ENCODE results near the gene HINT3.

DNA sequence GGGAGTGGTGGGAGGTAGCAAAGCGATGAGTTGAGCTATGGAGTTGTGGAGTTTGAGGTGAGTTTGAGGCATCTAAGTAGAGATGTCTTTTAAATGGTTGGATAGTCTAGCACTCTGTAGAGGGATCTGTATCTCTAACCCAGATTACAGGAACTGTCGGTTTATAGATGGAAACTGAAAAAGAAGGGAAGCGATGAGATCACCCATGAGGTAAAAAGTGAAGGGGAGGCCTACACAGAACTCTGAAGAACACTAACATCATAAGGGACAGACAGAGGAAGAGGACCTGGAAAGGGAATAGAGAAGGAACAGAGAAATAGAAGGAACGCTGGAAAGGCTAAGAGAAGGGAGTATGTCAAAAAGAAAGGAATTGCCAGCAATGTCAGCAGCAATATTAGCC is 2.5 kb downstream of the HINT3 start:
- TF ChIP-seq ELF1 (CRISPR knock-in tag; IDR thresholded peaks at IDR 0.05) (no peak), SPEN (CRISPR knock-in tag; IDR thresholded peaks at IDR 0.05; ENCODE audit: low read depth) (no peak), HMGXB4 (CRISPR knock-in tag; IDR thresholded peaks at IDR 0.05; ENCODE audit: borderline replicate concordance in 1 of 2, low read depth in 1 of 2) (no peak), ATF2 (CRISPR knock-in tag; IDR thresholded peaks at IDR 0.05) (no peak), PBX3 (CRISPR knock-in tag; IDR thresholded peaks at IDR 0.05; ENCODE audit: borderline replicate concordance) (no peak), ZNF354B (CRISPR knock-in tag; IDR thresholded peaks at IDR 0.05) (no peak), E2F1 (CRISPR knock-in tag; IDR thresholded peaks at IDR 0.05) (no peak), POLR2A (IDR thresholded peaks at IDR 0.05; ENCODE audit: insufficient read depth in 1 of 2, low read depth in 2 of 2, low read length in 2 of 2) (no peak), NFE2L1 (CRISPR knock-in tag; IDR thresholded peaks at IDR 0.05; ENCODE audit: borderline replicate concordance) (no peak)
- TF ChIP-seq, protein P1, sequence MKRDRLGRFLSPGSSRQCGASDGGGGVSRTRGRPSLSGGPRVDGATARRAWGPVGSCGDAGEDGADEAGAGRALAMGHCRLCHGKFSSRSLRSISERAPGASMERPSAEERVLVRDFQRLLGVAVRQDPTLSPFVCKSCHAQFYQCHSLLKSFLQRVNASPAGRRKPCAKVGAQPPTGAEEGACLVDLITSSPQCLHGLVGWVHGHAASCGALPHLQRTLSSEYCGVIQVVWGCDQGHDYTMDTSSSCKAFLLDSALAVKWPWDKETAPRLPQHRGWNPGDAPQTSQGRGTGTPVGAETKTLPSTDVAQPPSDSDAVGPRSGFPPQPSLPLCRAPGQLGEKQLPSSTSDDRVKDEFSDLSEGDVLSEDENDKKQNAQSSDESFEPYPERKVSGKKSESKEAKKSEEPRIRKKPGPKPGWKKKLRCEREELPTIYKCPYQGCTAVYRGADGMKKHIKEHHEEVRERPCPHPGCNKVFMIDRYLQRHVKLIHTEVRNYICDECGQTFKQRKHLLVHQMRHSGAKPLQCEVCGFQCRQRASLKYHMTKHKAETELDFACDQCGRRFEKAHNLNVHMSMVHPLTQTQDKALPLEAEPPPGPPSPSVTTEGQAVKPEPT (CRISPR knock-in tag; IDR thresholded peaks at IDR 0.05; ENCODE audit: low read depth) = no peak
- TF ChIP-seq, protein P2, sequence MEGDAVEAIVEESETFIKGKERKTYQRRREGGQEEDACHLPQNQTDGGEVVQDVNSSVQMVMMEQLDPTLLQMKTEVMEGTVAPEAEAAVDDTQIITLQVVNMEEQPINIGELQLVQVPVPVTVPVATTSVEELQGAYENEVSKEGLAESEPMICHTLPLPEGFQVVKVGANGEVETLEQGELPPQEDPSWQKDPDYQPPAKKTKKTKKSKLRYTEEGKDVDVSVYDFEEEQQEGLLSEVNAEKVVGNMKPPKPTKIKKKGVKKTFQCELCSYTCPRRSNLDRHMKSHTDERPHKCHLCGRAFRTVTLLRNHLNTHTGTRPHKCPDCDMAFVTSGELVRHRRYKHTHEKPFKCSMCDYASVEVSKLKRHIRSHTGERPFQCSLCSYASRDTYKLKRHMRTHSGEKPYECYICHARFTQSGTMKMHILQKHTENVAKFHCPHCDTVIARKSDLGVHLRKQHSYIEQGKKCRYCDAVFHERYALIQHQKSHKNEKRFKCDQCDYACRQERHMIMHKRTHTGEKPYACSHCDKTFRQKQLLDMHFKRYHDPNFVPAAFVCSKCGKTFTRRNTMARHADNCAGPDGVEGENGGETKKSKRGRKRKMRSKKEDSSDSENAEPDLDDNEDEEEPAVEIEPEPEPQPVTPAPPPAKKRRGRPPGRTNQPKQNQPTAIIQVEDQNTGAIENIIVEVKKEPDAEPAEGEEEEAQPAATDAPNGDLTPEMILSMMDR (CRISPR knock-in tag; IDR thresholded peaks at IDR 0.05) = no peak
